ENCODE data around the gene LRRC74A.

- TF ChIP-seq CTCF (IDR thresholded peaks at IDR 0.05; ENCODE audit: low read depth, low read length) (no peak), EZH2phosphoT487 (IDR thresholded peaks at IDR 0.05; ENCODE audit: low read depth) (no peak)
Observed at GRCh38 chr14:76777721-76778120, 48.5 kb upstream of the LRRC74A start.

All from OCI-LY3 (cell line).